K562 (cell line): ENCODE data around the gene COA3. TPM values are rescaled to one million over a fixed set of nuclear protein-coding genes. Genes with fewer than 3 reads are reported as not detected.

Source experiments
- ARID3A ChIP-seq: IDR thresholded peaks from 2 replicates; pipeline ENCODE4 v1.6.1; 2012; ENCODE audit warnings: low read depth, low read length, improper control_type of control experiment, borderline replicate concordance
- BCOR ChIP-seq: fragments of 450-650 bp; IDR thresholded peaks from 2 replicates; pipeline ENCODE4 v1.6.1; 2016
- CTBP1 ChIP-seq: fragments of 450-650 bp; IDR thresholded peaks from 2 replicates; pipeline ENCODE4 v1.6.1; 2016; ENCODE audit warnings: borderline replicate concordance
- FOSL1 ChIP-seq: fragments of 200-800 bp; sonication (Bioruptor generic); conservative IDR thresholded peaks from 2 replicates; pipeline ENCODE4 v1.6.1; 2016; ENCODE audit warnings: missing genetic modification characterization, missing compliant biosample characterization
- GTF2E2 ChIP-seq: fragments of 200-800 bp; sonication (Bioruptor generic); IDR thresholded peaks from 2 replicates; pipeline ENCODE4 v1.6.1; 2016; ENCODE audit warnings: missing genetic modification characterization, missing compliant biosample characterization
- HOMEZ ChIP-seq: fragments of 250-450 bp; sonication (Bioruptor Pico); IDR thresholded peaks from 2 replicates; pipeline ENCODE4 v1.4.0; 2020; ENCODE audit warnings: mild to moderate bottlenecking, moderate library complexity
- KAT8 ChIP-seq: fragments of 450-650 bp; IDR thresholded peaks from 2 replicates; pipeline ENCODE4 v1.6.1; 2016; ENCODE audit warnings: low read depth, mild to moderate bottlenecking
- POLR2A ChIP-seq: fragments of 450-650 bp; conservative IDR thresholded peaks from 2 replicates; pipeline ENCODE4 v1.6.1; 2016
- RBM17 ChIP-seq: fragments of 200-400 bp; formaldehyde crosslinking; IDR thresholded peaks from 2 replicates; pipeline ENCODE4 v1.6.1; 2017; ENCODE audit warnings: low read depth, mild to moderate bottlenecking, low read length, borderline replicate concordance
- SIX5 ChIP-seq, 2 experiments: IDR thresholded peaks; 2 replicates each; pipeline ENCODE4 v1.6.1; 2011; ENCODE audit warnings: low read length in 2 of 2, borderline replicate concordance in 1 of 2, low read depth in 1 of 2, mild to moderate bottlenecking in 1 of 2, moderate library complexity in 1 of 2; ENCODE audit not compliant: insufficient read depth in 1 of 2
- U2AF2 ChIP-seq: fragments of 200-400 bp; formaldehyde crosslinking; optimal IDR thresholded peaks from 2 replicates; pipeline ENCODE3; 2017; ENCODE audit warnings: low read depth, mild to moderate bottlenecking, low read length
- ZBTB40 ChIP-seq, 2 experiments: fragments of 450-650 bp in 1 of 2; sonication (generic) in 1 of 2; formaldehyde crosslinking in 1 of 2; IDR thresholded peaks; 2 replicates each; pipeline versions ENCODE4 v1.7.1 to v1.9.0; 2016 to 2022; ENCODE audit warnings: inconsistent platforms in 1 of 2, mild to moderate bottlenecking in 1 of 2, missing genetic modification reagents in 1 of 2
- ZKSCAN3 ChIP-seq: fragments of 250-450 bp; sonication (Bioruptor Pico); IDR thresholded peaks from 2 replicates; pipeline ENCODE4 v1.4.0; 2020
- ZNF165 ChIP-seq: fragments of 250-450 bp; sonication (Bioruptor Pico); IDR thresholded peaks from 2 replicates; pipeline ENCODE4 v1.4.0; 2020; ENCODE audit warnings: borderline replicate concordance
- ZNF668 ChIP-seq: fragments of 250-450 bp; sonication (Bioruptor Pico); IDR thresholded peaks from 2 replicates; pipeline ENCODE4 v1.8.0; 2022; ENCODE audit warnings: mild to moderate bottlenecking, inconsistent platforms
- polyA plus RNA-seq, 8 experiments: library from polyadenylated mRNA; depleted of rRNA in 4 of 8; stranded (reverse) in 5 of 8; unstranded in 3 of 8; fragments of >200 nt; fragmentation: Nextera tagmentation in 2 of 8; fragmentation: Illumina TruSeq in 1 of 8; extraction: Ambion mirVana in 2 of 8; extraction: Trizol in 1 of 8; gene quantifications; 2 replicates each; pipeline versions ENCODE4 v1.2.1 to v1.2.3, GENCODE V29; 2011 to 2014; ENCODE audit warnings: inconsistent platforms in 1 of 8, missing spikeins in 1 of 8
- total RNA-seq, 7 experiments: library from RNA; depleted of rRNA in 6 of 7; stranded (reverse); fragments of >200 nt in 6 of 7; fragmentation: Illumina TruSeq in 2 of 7; extraction: Trizol in 2 of 7; gene quantifications; 2 replicates each; pipeline versions ENCODE4 v1.2.1 to v1.2.3, GENCODE V29; 2011 to 2021; ENCODE audit warnings: low replicate concordance in 1 of 7

Gene COA3
- total and polyA plus RNA-seq, 9 of the 15 experiments (the other 6 are each of a cell fraction or from before 2014, with no cell fraction given): 49.6 to 153 (median 61.4) TPM

GRCh38 chr17:42832934-42833766 is 34.6 kb upstream of the COA3 start, which contains the start of gene PSME3 (continued):
- TF ChIP-seq ZBTB40 (IDR thresholded peaks at IDR 0.05) (peak; percentile 97), ZBTB40 (CRISPR knock-in tag; IDR thresholded peaks at IDR 0.05) (no peak), ARID3A (no peak), ZNF165 (CRISPR knock-in tag) (no peak), SIX5 (IDR thresholded peaks at IDR 0.05; ENCODE audit: borderline replicate concordance in 1 of 2, insufficient read depth in 1 of 2, low read depth in 1 of 2, low read length in 2 of 2) (peak; percentile 16 to 57; a peak in 3 of 4 replicates), BCOR (peak; percentile 68; the same call in 1 of the 2 replicates), CTBP1 (peak; percentile 54), FOSL1 (peak; percentile 57; the same call in 1 of the 2 replicates), POLR2A (peak; percentile 96), HOMEZ (CRISPR knock-in tag) (no peak), KAT8 (peak; percentile 81), ZKSCAN3 (CRISPR knock-in tag) (no peak), GTF2E2 (tag) (peak; percentile 78; the same call in 1 of the 2 replicates), U2AF2 (no peak), ZNF668 (no peak), RBM17 (no peak)
